ENCODE data around the gene IQCF6.
"Not testable (repeated sequence)": the region's sequence is repeated elsewhere in the genome, so short reads cannot be mapped to it uniquely, and the experiment has no call there.

IQCF6 gene

DNA sequence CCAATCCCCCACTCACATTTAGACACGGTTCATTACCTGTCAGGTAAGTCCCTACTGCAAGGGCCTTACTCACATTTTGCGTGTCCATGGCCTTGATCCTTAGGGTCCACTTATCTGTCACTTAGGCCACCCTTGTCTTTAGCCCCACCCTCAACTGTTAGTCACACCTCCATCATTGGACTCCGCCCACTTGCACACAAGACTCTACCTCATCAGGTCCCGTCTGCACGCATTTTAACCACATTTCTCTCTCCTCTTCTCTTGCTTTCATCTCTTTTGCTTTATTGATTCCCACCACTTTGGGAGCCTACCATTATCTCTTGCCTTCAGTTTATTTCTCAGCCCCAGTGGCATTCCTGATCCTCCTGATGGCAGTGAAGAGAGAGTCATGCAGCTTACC, at the start of gene IQCF6:
Gene IQCF6 (minus strand): TSS at position 101 of the 400 bp plus-strand sequence. CDS start 13 bp downstream, at position 88.
- DNase-seq: no peak

DNA sequence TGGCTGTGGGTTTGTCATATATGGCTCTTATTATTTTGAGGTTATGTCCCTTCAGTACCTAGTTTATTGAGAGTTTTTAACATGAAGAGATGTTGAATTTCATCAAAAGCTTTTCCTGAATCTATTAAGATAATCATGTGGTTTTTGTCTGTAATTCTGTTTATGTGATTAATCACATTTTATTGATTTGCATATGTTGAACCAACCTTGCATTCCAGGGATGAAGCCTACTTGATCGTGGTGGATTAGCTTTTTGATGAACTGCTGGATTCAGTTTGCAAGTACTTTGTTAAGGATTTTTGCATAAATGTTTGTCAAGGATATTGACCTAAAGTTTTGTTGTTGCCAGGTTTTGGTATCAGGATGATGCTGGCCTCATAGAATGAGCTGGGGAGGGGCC, 49.3 kb upstream of the IQCF6 start:
- no peak for DNase-seq

DNA sequence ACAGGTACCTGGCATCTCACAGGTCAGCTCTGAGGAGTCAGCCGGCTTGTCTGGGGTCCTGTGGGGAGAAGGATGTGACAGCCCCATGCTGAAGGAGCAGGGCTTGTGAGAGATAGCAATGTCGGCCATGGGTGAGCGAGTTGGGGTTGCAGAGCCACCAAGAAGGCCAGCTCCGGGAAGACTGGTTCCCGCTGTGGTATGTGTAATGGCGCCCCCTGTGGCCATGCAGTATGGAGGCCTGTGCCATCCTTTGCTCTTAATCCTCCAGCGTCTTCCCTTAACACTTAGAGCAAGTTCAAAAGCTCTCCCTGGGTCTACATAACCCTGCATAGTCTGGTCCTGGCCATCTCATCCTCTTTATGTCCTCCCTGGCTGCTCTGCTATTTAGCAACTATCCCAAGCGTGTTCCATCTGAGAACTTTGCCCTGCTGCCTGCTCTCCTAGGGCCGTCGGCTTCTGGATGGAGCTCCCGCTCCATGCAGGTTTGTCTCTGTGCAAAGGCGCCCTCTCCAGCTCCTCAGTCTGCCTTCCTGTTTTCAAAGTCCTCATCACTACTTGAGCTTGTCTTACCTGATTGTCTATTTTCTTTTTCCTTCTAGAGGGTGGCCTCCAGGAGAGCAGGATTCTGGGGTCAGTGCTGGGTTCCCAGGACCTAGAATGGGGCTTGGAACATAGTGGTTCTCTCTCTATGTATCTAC, 40.8 kb upstream of the IQCF6 start:
- DNase-seq: peak; percentile 4

DNA sequence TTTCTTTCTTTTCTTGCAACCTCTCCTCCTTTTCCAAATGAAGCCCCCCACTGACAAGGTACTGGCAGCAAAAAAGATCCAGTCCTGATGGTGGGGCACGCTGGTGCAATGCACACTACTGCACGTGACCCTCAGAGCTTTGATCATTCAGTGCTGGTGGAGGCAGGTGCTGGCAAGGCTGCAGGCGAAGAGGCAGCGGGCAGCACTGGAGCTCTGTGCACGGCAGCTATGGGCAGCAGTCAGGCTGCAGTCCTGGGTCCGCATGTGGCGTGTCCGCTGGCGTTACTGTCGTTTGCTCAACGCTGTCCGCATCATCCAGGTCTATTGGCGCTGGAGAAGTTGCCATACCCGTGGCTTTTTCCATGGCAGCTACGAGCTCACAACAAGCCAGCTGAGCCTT, 40.1 kb upstream of the IQCF6 start:
- no peak for DNase-seq

DNA sequence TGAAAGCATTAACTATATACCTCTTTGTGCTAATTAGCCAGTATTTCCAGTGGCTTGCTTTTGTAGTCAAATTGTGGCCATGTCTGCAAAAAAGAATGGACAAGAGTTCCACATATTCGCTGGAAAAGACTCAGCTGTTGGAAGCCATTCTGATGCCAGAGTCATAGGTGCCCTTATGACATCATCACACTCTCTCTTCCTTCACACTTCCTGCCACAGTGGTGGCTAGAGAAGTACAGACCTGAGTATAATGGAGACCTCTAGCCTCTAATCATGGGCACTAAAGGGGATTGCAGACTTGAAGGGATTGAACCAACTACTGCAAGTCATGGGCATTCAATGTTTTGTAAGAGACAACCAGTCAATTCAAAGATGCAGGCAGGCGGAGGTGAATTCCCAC, 38.3 kb upstream of the IQCF6 start:
- DNase-seq: no peak

DNA sequence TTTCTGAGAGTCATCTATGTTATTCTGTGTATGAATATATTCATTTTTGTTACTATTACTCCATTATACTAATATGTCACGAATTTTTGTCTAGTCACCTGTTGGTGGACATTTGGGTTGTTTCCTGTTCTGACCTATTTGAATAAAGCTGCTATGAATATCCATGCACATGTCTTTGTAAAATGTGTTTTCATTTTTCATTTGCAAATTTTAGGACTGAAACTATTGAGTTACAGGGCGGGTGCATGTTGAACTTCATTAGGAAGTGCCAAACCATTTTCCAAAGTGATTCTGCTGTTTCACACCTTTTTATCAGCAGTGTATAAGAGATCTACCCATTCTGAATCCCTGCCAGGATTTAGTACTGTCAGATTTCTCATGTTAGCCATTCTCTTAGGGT, 37.7 kb upstream of the IQCF6 start:
- DNase-seq: no peak

DNA sequence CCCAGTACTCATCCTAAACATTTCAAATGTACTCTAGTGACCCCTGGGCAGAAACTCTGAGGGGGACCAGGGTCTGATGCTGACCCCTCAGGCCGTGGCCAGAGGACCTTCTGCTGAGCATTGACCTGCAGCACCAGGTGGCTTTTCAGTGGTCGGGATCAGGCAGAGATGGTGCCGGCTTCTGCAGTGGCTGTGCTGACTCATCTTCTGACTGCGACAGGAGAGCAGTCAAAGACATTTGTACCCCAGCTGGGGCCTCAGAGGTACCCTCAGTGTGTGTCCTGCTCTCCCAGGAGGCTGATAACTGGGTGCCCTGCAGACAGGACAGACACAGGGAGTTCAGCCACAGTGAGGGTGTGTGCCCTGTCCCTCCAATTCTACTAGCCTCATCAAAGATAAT, 36.6 kb upstream of the IQCF6 start:
- no peak for DNase-seq

DNA sequence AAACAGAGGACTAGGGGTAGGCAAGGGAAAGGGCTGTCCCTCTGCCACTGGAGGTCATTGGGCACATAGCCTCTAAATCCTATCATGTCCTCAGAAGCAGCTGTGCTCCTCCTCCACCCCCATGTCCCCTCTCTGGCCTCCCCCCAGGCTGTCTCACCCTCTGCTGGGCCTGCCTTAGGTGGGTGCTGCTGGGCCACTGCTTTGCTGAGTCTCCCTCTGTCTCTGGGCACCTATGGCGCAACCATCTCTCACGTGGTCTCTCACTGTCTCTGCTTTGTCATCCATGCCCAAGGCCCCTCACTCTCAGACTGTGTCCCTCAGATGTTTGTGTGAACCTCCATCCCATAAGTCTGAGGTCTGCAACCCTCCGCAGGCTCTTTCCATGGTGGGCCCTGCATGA, 35.0 kb upstream of the IQCF6 start:
- no peak for DNase-seq

DNA sequence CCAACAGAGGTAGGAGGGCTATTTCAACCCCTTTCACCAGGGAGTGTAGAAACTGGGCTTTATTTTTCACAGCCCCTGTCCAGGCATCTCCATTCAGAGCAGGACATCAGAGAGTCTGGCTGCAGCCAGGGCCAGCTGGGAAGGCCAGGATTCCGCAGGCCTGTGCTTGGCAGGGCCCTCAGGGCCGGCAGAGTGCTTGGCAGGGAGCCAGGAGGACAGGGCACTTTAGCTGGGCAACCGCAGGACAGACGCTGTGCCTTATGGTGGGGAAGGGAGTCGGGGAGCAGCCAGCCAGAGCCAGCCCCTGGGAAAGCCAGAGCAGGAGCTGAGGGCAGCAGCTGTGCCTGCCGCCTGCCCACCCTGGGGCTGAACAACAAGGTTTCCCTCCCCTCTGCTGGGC, 34.5 kb upstream of the IQCF6 start:
- no peak for DNase-seq

DNA sequence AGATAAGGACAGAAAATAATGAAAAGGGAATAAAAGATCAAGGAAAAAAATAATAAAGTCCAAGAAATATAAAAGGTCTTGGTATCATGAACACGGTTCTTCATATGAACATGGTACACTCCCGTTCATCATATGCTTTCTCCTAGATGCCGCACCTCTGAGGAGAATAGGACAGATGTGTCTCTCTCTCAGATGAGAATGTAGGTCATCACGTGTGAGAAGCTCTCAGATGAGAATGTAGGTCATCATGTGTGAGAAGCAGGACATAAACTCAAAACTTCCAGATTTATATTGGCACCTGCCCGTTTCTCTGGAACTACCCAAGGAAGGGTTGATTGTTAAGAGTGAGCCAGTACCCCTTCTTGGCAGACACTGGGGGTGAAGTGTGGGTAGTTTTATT, 29.9 kb upstream of the IQCF6 start:
- DNase-seq: no peak

DNA sequence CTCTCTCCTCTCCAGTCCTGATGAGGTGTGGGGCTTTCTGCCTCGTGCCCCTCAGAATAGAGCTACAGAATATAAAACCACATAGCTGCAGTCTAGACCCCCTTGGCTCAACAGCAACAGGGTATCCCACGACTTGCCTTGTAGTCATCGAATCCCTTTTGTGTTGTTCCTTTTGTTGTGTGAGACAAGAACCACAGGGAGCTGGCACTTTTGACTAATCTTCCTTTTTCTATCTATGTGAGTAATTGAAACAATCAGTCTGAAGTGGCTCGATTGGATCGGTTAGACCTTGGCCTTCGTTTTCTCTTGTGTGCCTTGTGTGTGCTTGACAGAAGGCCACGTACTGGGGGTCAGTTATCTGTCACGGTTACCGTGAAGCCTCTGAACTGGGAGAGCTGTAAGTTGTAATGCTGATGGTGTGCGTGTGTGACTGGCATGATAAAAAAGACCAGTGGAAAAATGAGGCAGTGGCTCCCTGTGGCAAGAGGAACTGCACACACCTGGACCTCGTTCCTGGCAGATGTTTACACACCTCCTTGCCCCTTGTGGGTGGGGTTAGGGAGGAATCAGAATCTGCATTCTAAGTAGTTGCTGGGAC, 23.2 kb upstream of the IQCF6 start:
- no peak for DNase-seq

DNA sequence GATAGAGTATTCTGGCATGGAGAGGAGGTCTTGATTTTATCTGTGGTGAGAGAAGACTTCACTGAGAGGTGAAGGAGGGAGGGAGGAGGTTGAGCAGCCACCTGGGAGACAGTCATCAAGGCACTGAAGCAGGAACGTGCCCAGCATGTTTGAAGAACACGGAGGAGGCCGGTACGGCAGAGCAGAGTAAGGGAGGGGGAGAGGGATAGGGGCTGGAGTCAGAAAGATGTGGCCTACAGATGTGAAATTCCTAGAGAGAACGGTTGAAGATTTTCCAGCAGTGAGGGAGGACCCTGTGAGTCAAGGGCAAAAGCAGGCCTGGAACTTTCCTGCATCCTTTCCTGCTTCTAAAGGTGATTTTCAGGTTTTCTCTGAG, 21.7 kb upstream of the IQCF6 start:
- DNase-seq: no peak

DNA sequence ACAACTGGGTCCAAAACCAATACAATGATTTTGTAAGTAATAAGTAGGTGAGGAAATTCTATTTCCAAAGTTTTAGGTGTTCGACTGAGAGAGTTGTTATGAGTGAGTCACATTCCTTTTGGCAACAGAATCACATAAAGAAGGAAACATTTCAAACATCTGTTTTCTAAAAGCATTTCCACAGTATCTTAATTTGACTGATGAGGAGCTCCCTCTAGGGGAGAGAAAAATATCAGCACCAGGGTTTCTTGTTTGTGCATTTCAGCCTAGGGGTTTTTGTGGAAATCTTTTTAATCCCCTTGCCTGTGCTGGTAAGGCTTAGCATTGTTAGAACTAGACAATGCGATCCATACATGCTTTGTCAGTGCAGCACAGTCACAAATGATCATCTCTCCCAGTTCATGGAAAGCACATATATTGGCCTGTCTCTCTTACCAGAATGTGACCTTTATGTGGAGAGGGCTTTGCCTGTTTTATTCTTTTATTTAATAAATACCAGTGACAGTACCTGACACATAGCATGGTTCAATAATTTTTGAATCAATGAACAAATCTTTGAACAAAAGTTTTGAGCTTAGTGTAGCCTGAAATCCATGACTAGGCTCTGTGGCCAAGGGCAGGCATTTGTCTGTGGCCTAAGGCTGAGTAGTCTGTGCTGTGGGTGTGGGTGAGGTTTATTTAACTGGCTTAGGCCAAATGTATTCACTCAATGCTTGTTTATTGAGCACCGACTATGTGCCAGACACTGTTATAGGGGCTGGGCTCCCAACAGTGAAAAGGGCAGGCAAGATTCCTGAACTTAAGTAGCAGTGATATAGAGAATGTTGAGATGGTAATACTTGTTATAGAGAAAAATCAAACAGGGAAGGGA, 21.1 kb upstream of the IQCF6 start:
- DNase-seq: peak; percentile 65

DNA sequence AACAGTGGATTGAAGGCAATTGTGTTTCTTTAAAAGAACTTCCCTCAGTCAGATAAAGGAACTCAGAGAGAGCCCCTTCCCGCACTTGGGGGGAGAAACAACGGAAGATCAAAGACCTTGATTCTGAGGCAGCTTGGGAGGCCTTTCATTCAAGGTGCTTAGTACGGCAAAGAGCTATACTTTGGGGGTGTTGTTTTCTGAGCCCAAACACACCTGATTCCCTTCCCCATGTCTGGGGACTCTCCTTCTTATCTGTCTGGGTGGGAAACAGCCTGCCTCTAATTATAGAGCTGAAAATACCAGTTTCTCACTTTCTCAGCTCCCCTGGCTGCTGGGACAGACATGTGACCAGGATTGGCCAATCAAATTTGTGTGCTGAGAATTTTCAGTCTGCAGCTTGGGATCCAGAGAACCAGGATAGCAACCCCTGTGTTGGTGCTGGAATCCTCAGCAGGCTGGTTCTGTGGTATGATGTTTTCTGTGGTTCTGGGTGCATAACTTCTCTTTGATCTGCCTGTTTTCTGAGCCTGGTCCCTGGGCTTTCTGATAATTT, 19.4 kb upstream of the IQCF6 start:
- peak; percentile 20 for DNase-seq

DNA sequence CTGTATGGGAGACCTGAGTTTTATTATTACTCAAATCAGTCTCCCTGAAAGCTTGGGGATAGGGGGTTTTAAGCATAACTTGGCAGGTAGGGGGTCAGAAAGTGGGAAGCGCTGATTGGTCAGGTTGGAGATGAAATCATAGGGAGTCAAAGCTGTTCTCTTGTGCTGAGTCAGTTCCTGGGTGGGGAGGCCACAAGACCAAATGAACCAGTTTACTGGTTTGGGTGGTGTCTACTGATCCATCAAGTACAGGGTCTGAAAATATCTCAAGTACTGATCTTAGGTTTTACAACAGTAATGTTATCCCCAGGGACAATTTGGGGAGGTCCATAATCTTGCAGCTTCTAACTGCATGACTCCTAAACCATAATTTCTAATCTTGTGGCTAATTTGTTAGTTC, 17.8 kb upstream of the IQCF6 start:
- no peak for DNase-seq

DNA sequence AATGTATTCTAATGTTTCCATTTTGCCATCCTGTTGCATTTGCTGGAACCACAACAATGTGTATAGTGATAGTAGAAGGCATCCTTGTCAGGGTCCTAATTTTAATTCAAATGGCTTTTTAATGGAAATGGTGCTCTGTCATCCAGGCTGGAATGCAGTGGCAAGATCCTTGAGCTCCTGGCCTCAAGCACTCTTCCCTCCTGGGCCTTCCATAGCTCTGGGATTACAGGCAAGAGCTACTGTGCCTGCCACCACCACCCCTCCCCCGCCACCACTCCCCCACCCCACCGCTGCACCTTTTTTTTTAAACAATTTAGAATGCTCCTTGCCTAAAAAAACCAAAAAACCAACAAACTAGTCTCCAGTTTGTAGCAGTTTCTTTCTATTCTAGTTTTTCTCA, 15.2 kb upstream of the IQCF6 start:
- DNase-seq: no peak

DNA sequence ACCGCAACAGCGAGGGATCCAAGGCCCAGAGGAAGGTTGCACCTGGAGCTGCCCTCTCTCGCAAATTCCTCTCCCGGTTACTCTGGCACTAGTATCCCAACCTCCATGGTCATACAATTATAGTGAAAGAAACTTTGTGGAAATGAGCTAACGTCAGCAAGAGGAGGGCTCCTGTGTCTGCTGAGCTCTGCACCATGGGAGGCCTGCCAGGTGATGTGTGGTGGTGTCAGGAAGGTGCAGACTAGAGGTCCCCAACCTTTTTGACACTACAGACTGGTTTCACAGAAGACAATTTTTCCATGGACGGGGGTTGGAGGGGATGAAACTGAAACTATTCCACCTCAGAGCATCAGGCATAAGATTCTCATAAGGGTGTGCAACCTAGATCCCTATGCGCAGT, 13.2 kb upstream of the IQCF6 start:
- no peak for DNase-seq

DNA sequence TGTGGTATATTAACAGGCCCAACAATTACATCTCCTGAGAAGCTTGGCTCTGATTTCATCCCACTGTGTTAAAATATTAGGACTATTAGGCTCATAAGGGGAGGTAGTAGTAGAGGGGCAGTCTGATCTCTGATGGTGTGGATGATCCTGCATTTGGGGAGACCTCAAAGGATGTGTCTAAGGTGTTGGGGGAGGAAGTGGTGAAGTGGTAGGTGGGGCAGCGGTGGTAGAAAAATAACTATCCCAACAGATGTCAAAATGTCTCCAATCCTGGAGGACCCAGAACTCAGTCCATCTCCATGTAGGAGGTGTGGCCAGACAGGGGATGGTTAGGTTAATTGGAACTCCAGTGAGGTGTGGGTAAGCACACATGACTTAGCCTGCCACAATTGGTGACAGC, 10.4 kb upstream of the IQCF6 start:
- no peak for DNase-seq

DNA sequence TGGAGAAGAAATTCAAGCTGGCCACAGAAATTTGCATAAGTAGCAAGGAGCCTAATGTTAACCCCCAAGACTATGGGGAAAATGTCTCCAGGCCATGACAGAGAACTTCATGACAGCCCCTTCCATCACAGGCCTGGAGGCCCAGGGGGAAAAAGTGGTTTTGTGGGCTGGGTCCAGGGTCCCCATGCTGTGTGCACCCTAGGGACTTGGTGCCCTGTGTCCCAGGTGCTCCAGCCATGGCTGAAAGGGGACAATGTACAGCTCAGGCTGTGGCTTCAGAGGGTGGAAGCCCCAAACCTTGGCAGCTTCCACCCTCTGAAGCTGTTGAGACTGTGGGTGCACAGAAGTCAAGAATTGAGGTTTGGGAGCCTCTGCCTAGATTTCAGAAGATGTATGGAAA, 8.5 kb upstream of the IQCF6 start:
- DNase-seq: not testable (repeated sequence)

DNA sequence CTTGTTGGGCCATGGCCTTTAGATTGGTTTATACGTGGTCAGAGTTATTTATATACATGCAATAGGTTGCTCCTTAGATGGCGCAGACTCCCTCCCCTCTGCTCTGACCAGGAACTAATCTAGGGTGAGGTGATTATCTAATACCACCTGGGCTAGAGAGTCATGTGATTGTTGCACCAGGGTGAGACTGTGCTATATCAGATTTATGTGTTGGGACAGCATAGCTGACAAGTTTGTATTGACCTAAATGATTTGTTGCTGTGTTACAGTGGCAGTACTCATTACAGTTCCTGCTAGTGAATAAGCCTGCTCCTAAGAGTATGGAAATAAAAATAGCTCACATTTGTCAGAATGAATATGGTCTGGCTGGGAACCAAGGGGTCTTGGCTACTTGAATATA, 7.2 kb upstream of the IQCF6 start:
- no peak for DNase-seq

DNA sequence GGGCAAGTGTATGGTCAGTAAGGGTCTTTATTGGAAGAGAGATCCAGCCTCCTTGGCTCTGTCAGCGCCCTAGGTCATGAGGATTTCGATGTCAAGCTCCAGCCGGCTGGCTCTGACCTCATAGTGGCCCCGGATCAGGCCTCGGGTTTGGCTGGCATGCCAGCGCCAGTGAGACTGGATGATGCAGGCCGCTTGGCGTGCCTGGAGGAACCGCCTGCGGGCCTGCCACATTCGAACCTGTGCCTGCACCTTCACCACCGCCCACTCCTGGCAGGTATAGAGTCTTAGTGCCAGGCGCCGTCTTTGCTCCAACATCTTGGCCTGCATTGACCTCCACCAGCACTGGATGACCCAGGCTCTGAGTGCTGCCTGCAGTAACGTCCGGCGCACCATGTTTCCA, 483 bp downstream of the IQCF6 start:
- no peak for DNase-seq

DNA sequence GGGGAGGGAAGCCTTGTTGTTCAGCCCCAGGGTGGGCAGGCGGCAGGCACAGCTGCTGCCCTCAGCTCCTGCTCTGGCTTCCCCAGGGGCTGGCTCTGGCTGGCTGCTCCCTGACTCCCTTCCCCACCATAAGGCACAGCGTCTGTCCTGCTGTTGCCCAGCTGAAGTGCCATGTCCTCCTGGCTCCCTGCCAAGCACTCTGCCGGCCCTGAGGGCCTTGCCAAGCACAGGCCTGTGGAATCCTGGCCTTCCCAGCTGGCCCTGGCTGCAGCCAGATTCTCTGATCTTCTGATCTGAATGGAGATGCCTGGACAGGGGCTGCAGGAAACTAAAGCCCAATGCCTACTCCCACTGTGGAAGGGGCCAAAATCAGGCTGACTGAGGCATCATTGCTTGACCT, 1.1 kb downstream of the IQCF6 start:
- no peak for DNase-seq

DNA sequence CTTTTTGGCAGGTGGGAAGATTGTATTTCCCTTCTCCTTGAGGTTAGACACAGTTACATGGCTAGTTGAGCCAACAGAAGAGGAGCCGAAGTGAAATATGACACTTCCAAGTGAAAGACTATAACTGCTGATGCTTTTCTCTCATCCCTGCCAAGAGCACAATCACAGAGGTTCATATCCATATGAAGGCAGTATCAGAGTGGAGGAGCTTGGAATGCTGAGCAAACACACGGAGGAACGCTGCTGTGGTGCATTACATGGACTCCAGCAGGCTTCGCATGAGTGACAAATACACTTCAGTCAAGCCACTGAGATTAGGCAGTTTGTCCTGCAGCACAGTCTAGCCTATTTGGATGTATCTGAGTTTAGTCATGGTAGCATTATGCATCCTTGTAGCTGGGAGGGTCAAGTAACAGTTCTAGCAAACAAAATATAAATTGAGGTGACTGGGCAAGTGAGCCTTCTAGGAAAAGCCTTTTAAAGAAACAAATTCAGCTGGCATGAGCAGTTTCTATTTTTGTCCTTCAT, 5.4 kb downstream of the IQCF6 start:
- DNase-seq: no peak

DNA sequence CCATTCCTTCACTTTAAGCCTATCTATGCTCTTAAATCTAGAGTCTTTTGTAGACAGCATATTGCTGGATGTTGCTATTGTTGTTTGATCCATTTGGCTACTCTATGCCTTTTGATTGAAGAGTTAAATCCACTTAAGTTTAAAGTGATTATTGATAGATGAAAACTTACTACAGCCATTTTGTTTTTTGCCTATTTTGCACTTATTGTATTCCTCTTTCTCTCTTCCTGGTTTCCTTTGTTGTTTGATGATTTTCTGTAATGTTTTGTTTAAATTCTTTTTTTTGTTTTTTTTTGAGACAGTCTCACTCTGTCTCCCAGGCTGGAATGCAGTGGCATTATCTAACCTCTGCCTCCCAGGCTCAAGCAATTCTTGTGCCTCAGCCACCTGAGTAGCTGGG, 19.8 kb downstream of the IQCF6 start:
- DNase-seq: no peak
